HG03066 (cell line): Measurements from ENCODE around the gene KMO.

Source experiments
- ATAC-seq: cut with Tn5 transposase; IDR thresholded peaks from one replicate; pipeline ENCODE4 v1.9.1; 2021; ENCODE audit warnings: low read depth; ENCODE audit not compliant: unreplicated experiment

Gene KMO

DNA sequence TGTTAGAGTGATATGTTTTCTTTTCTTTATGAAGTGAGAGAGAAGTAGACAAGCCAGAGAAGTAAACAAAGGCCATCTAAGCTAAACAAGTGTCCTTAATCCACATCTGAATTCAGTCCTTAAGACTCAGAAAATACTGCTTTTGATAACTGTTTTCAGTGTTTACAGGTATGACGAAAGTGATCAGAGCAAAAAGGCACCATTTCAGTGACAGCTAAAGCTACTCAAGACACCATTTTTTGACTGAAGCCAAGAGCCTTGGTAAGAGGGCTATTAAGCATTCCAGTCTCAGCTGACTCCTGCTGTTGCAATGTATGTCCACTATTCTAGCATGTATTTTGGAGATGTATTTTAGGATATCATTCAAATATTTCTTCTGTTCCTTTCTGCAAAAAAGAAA, 4.1 kb downstream of the KMO start:
- ATAC-seq: no peak

DNA sequence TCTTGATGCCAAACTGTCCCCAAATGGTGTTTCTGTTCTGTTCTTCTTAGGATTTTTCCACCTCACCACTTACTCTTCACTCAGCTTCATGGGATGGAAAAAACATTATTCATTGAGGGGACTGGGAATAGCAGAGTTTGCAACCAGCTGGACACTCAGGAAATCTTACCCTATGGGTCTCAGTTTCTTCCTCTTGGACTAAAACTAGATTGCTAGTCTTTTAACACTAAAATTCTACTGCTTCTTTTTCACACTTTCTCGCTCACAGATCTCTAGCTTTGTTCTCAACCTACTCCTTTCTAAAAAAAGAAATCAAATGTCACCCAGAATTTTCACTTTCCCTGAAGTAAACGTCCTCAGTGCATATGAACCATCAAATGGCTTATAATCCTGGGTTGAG, 4.8 kb downstream of the KMO start:
- ATAC-seq: no peak

DNA sequence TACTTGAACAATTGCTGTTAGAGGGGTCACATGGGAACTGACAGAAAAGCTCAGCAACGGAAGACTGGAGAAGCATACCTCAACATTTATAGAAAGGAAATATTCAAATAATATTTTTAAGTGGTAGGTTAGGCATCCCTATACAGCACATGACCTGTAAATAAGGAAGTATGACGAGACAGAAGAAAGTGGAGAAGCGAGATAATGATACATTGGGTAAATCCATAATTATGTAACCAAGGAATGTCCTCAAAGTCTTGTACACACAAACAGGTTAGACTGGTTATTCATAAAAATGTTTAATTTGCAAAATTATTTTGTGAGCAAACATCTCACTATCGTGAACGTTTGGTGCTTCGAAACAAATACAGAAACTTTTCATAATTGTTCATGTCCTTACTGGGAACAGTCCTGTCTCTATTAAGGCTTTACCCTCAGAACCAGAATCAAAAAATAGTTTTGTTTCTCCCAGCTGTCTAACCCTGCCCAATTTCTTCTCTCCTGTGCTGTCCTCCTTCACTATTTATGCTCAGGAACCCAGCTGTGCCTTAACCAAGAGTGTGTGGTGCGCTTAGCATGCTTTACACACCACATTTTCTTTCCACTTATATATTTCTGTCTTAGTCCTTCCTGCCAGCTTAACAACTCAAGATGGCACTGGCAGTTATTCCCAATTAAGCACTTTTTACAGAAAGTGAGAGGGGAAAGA, 10.2 kb downstream of the KMO start:
- no peak for ATAC-seq

DNA sequence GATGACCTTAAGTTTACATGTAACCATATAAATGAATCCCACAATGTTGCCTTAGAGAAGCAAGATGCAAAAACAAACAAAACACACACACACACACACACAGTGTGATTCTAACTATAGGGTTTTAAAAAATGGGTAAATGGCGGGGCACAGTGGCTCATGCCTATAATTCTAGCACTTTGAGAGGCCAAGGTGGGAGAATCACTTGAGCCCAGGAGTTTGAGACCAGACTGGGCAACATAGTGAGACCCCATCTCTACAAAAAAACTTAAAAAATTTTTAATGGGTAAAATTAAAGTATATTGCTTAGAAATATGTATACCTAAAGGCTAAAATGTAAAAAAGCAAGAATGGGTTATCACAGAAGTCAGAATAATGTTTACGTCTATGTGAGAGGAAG, 15.8 kb downstream of the KMO start:
- no peak for ATAC-seq

DNA sequence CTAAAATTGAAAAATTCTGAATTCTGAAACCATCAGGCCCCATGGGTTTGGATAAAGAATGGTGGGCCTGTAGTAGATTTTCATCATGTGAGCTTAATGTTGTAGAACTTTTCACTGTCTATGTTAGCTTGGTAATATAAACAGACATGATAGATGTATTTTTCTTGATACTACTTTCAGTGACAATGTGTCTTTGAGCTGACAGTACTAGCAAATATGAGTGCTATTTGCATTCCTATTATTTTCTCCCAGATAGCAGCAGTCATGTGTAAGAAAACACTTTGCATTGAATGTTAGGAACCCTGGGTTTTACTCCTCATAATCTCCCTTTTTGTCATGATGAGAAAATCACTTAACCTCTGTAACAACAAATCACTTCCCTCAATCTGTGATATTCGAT, 18.1 kb downstream of the KMO start:
- no peak for ATAC-seq

DNA sequence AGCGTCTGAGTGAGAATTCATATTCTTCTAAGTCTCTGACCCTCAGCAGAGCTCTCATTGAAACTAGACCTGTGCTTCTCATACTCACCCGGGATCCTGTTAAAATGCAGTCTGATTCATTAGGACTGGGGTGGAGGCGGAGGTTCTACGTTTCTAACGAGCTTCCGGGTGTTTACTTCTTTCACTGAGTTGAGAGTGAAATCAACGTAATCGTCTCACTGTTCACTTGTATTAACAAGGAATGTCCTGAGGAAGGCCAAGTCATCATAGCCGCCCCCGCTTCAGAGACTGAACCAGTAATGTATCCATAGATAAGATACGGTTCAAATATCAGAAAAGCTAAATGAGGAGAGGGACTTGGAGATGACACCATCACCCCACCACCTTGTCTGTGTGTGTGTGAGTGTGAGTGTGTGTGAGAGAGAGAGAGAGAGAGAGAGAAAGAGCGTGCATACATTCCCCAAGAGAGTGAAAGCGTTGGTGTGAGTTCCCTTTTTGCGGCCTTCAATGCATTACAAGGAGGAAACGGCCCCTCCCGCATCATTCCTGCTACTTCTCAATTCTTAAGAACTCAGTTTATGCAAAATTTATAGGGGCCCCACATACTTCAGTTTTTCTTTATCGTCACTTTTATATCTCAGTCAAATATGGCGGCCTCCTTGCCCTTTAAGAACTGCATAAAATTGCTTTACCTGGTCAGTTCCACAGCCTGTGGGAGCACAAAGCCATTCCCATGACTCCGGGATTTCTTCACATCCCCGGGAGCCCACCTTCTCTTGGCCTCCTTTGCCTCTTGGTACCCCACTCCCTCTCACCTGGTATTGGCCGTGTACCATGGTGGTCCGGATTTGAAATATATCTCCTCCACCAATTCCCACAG, 19.8 kb downstream of the KMO start:
- peak; percentile 84 for ATAC-seq

DNA sequence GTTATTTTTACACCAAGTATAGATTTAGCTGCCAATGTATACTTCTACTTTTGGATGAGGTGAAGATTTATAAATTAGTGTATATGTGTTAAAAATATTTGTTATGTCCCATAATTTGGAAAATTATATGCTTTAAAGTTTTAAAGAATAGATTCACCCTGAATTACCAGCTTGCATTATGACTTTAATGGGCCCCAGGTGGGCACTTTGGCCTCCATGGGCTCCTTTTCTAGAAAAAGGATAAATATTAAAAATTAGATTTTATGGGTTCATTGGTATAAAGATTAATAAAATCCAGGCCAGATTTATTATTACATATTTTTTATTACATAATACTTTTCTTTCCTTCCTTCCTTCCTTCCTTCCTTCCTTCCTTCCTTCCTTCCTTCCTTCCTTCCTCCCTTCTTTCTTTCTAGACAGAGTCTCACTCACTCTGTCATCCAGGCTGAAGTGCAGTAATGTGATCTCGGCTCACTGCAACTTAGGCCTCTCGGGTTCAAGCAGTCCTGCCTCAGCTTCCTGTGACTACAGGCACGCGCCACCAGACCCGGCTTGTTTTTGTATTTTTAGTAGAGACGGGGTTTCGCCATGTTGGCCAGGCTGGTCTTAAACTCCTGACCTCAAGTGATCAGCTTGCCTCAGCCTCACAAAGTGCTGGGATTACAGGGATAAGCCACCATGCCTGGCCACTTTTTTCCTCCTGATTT, 21.9 kb downstream of the KMO start:
- no peak for ATAC-seq

DNA sequence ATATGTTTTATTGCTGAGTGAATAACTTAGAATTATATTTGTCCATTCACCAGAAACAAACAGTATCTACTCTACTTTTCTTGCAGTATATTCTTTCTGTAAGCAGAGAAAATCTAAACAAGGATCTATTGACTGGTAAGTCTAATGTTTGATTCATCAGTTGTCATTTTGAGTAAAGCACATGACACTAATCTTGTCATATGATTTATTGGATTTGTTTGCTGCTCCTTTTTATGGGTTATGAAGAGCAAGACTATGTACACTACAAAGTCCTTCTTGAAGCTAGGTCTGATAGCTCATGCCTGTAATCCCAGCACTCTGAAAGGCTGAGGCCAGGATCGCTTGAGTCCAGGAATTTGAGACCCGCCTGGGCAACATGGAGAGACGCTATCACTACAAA, 23.3 kb downstream of the KMO start:
- no peak for ATAC-seq

DNA sequence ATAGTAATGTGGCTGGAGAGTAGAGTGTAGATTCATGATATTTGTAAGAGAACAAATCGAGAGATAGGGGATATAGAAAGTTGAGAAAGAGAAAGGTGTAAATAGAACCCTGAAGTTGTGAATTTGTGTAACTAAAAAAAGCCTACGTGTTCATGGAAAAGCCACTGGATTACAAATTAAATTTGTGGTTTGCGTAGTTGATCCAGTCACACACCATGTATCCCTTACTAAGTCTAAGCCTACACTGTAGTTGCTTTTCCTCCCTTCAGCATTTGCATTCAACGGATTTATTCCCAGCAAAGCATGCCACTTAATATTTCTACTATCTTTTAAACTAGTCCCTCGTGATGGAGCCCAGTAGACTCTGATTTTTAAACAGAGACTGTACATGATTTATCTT, 24.9 kb downstream of the KMO start:
- ATAC-seq: no peak

DNA sequence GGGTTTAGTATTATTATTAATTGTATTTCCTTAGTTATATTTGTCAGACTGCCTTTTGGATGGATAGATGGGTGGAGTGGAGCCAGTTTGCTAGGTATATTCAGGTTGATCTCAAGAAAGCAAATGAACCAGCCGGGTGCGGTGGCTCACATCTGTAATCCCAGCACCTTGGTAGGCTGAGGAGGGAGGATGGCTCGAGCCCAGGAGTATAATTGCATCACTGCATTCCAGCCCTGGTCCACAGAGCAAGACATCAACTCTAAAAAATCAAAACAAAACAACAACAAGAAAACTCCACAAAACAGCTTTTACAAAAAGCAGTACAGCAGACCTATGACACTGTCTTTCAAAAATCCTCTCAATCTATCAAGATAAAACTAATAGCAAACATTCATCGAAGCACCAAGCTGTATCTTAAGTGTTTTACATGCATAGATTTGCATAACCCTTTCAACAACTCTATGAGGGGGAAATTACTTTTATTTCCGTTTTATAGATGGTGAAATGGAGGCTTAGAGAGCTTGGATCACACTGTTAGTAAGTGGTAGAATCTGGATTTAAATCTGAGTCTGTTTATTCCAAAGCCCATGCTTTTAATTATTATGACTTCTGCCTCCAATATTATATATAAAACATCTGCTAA, 25.5 kb downstream of the KMO start:
- no peak for ATAC-seq

DNA sequence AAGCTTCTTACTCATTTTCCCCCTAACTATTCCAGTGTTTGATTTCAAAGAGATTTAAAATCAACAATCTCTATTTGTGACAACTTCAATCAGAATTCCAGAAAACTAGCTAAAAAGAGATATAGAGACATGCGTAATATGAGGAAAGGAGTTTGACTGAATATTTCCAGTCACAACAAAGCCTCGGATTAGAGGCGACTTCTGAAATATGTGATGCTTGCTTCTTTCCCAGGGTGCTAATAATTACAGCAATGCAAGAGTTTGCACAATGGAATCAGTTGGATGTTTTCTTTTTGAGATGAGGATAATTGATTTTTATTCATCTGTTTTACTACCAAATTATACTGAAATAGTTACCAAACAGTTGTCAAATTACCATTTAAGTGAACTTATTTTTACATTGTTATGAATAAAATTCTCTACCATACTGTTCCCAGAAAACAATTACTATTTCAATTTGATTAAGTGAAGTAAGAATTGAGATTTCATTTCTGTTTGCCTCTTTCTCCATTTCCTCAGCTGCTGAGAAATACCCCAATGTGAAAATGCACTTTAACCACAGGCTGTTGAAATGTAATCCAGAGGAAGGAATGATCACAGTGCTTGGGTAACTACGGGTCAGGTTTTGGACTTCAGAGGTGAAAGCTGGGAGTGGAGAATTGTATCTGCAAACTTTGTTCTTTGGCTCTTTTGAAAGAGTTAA, 28.1 kb downstream of the KMO start:
- no peak for ATAC-seq

DNA sequence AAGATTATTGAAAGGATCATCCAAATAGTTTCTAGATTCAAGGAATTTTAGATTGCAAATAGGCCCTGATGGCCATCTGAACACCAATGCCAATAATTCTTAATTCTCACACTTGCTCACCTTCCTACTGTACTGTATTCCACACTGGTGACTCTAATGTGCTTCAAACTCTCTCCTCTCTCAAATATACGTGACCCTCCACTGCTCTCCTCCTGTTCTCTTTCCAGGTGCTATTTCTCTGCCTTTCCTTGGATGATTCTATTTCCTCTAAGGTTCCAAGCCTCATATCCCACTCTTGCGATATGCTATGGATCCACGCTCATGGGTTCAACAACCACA, 28.6 kb downstream of the KMO start:
- ATAC-seq: no peak

DNA sequence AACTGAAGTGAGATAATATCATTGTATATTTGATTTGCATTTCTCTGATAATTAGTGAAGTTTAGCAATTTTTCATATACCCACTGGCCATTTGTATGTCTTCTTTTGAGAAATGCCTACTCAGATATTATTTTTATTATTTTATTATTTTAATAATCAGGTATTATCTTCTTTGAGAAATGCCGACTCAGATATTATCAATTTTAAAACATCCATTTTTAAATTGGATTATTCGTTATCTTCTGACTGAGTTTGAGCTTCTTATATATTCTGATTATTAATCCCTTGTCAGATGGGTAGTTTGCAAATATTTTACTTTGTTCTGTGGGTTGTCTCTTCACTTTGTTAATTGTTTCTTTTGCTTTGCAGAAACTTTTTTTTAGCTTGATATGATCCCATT, 37.7 kb downstream of the KMO start:
- ATAC-seq: no peak

DNA sequence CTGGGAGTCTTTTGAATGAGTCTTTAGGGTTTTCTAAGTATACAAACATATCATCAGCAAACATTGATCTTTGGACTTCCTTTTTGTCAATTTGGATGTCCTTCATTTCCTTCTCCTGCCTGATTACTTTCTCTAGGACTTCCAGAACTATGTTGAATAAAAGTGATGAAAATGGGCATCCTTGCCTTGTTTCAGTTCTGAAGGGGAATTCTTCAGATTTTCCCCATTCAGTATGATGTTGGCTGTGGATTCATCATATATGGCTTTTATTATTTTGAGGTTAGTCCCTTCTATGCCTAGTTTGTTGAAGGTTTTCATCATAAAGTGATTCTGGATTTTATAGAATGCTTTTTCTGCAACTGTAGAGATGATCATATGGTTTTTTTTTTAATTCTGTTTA, 42.0 kb downstream of the KMO start:
- no peak for ATAC-seq

DNA sequence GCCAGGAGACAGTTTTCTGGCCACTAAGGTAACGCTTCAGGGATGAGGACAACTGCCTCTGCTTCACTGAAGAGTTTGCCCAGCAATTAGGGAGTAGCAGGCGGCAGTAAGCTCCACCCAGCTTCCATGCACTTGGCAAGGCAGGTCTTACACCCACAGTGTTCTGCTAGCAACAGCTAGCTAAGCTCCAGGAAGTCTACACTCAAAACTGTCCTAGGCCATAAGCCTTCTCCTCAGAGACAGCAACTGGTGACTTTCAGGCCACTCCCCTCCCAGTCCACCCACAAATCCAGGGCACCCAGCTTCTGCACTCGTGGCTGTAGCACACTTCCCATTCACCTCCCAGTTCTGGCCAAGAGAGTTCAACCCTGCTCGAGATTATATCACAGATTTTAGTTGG, 47.3 kb downstream of the KMO start:
- no peak for ATAC-seq

DNA sequence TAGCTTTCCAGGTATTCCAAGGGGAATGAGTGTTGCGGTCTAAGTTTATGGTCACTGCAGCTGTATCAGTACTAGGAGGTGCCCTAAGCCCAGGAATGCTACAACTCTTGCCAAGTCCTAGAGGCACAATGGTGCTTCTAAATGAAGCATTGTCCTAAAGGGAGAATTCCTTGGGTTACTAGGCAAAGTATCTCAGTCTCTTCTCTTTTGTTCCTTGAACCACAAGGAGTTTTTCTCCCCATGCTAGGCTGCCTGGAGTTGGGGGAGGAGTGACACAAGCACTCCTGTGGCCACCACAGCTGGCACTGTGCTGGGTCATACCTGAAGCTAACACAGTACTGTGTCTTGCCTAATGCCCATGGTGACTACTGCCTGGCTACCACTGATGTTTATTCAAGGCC, 50.7 kb downstream of the KMO start:
- ATAC-seq: no peak

DNA sequence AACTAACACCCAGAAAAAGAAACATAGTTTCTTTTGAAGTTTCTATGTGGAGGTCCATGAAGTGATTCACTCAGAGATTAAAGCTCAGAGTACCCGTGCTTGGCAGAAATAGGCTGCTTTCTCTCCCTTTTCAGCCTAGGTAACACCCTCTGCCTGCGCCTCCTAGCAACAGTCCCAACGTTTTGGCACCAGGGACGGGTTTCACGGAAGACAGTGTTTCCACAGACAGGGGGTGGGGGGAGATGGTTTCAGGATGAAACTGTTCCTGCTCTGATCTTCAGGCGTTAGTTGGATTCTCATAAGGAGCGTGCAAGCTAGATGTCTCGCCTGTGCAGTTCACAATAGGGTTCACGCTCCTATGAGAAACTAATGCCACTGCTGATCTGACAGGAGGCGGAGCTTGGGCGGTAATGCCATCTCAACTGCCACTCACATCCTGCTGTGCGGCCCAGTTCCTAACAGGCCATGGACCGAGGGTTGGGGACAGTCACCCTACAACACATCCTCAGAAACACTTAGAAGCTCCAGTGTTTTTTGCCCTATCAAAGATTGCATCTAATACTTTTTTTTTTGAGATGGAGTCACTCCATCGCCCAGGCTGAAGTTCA, 54.8 kb downstream of the KMO start:
- no peak for ATAC-seq

DNA sequence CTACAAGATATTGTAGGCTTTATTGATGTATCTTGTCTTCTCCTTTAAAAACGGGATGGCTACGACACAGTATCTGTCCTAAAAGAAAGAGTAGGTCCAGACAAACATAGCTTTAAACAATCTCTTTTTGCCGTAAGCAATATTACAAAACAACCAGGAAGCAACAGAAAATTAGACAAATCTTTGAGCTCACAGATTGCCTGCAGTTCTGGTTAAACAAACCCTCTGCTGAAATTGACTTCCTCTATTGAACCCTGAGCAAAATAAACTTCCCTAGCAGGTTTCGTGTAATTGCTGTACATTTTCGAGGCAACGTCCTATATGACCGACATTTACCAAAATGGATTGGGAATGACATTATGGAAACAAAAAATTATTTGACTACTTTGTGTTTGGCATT, 57.3 kb downstream of the KMO start:
- ATAC-seq: no peak

DNA sequence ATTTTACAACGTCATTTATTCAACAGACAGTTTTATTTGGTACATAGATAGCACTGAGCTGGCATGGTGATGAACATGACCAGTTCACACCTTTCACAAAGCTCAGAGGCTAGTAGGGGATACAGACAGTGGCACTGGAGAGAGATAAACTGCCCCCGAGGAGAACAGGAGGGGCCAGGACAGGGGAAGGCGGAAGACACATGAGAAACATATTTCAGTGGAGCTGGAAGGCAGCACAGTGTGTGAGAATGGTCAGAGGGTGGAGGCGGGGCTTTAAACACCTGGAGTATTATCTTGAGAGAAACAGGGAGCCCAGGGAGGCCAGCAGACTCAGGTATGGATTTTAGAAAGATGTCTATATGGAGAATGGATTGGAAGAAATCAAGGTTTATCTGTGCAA, 58.5 kb downstream of the KMO start:
- ATAC-seq: no peak

DNA sequence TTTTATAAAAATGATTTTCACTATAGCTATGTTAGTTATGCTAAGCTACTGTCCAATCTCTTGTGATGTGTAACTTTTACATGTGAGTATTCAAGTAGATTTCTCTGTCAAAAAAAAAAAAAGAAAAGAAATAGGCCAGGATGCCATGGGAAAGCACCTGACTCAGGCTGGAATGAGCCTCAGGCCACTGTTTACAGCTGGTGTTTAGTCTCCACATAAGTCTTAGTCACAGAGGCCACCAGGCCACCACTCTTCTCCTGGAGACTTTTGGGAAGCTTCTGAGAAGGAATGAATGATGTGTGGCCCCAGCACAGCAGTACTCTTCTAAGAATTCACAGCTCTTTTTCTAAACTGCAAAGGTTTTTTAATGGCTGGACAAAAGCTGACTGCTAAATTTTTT, 59.1 kb downstream of the KMO start:
- no peak for ATAC-seq
